ENCODE results near the gene PRR9.

Gene PRR9

DNA sequence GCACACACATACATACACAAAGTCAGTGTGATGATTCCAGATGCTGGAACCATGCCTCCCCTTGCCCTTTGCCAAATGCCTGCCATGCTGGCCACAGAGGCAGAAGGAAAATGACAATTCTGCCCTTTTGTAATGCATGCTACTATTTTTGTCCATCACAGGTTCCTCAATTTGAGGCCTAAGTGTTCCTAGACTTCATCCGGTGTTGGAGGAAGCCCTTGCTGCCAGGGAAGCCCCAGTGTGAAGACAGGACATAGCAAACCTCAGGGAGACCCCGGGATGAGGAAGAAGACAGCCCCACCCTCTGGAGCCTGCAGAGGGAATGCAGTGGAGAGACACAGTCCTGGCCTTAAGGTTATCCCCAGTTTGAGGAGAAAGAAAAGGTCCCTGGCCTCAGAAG lies 14.4 kb downstream of the PRR9 start:
- no peaks in the 10 kb centered on the region for H3K36me3 ChIP-seq (ENCODE audit: insufficient read depth, low read length)
- no peak overlapping the region for H3K27ac ChIP-seq (ENCODE audit: low read depth, low read length)
- no peaks in the 10 kb centered on the region for H3K27me3 ChIP-seq (ENCODE audit: control insufficient read depth in 1 of 2, insufficient read depth in 2 of 2, low read length in 2 of 2)
- H3K4me3 ChIP-seq (ENCODE audit: low read depth in 1 of 2, low read length in 2 of 2): no peak overlapping the region
- no peaks in the 10 kb centered on the region for H3K9me3 ChIP-seq (ENCODE audit: low read length)
- H3K9ac ChIP-seq (ENCODE audit: low read length): no peak overlapping the region
- H3K4me1 ChIP-seq (ENCODE audit: insufficient read depth, low read length): no peaks in the 10 kb centered on the region

- no peaks in the 10 kb centered on the region for H3K27me3 ChIP-seq (ENCODE audit: control insufficient read depth in 1 of 2, insufficient read depth in 2 of 2, low read length in 2 of 2)
- H3K27ac ChIP-seq (ENCODE audit: low read depth, low read length): no peak overlapping the region
- no peak overlapping the region for H3K4me3 ChIP-seq (ENCODE audit: low read depth in 1 of 2, low read length in 2 of 2)
- no peaks in the 10 kb centered on the region for H3K9me3 ChIP-seq (ENCODE audit: low read length)
- no peaks in the 10 kb centered on the region for H3K4me1 ChIP-seq (ENCODE audit: insufficient read depth, low read length)
- no peak overlapping the region for H3K9ac ChIP-seq (ENCODE audit: low read length)
- H3K36me3 ChIP-seq (ENCODE audit: insufficient read depth, low read length): no peaks in the 10 kb centered on the region
Observed at GRCh38 chr1:153232553-153232952, 15.2 kb downstream of the PRR9 start.

- Histone ChIP-seq H3K4me3 (ENCODE audit: low read depth in 1 of 2, low read length in 2 of 2) (no peak overlapping the region), H3K27ac (ENCODE audit: low read depth, low read length) (no peak overlapping the region)
Observed at GRCh38 chr1:153233448-153233847, 16.1 kb downstream of the PRR9 start.

GRCh38 chr1:153238527-153238926 lies 21.1 kb downstream of the PRR9 start:
- H3K36me3 ChIP-seq (ENCODE audit: insufficient read depth, low read length): no peaks in the 10 kb centered on the region
- H3K4me3 ChIP-seq (ENCODE audit: low read depth in 1 of 2, low read length in 2 of 2): no peak overlapping the region
- H3K27ac ChIP-seq (ENCODE audit: low read depth, low read length): no peak overlapping the region
- no peak overlapping the region for H3K9ac ChIP-seq (ENCODE audit: low read length)
- no peaks in the 10 kb centered on the region for H3K27me3 ChIP-seq (ENCODE audit: control insufficient read depth in 1 of 2, insufficient read depth in 2 of 2, low read length in 2 of 2)
- H3K9me3 ChIP-seq (ENCODE audit: low read length): no peaks in the 10 kb centered on the region
- H3K4me1 ChIP-seq (ENCODE audit: insufficient read depth, low read length): no peaks in the 10 kb centered on the region

More at GRCh38 chr1:153233448-153233847, 16.1 kb downstream of the PRR9 start:
- H3K4me1 ChIP-seq (ENCODE audit: insufficient read depth, low read length): no peaks in the 10 kb centered on the region
- no peaks in the 10 kb centered on the region for H3K36me3 ChIP-seq (ENCODE audit: insufficient read depth, low read length)
- H3K9me3 ChIP-seq (ENCODE audit: low read length): no peaks in the 10 kb centered on the region
- H3K9ac ChIP-seq (ENCODE audit: low read length): no peak overlapping the region
- no peaks in the 10 kb centered on the region for H3K27me3 ChIP-seq (ENCODE audit: control insufficient read depth in 1 of 2, insufficient read depth in 2 of 2, low read length in 2 of 2)

DNA sequence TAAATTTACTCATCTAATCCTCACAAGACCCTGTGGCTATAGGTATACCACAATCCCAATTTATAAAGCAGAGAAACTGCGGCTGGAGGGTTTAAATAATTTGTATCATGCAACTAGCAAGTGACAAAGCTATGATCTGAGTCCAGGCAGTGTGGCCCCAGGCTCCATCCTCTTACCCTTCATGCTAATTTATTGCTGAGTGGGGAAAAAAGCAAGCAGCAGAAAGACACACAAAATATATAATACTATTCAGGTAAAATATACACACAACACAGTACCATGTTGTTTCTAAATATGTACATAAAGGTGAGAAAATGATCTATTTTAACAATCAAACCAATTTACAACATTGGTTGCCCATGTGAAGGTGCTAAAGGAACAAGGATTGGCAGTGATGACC lies 24.8 kb downstream of the PRR9 start:
- no peak overlapping the region for H3K9ac ChIP-seq (ENCODE audit: low read length)
- no peaks in the 10 kb centered on the region for H3K9me3 ChIP-seq (ENCODE audit: low read length)
- no peaks in the 10 kb centered on the region for H3K27me3 ChIP-seq (ENCODE audit: control insufficient read depth in 1 of 2, insufficient read depth in 2 of 2, low read length in 2 of 2)
- H3K36me3 ChIP-seq (ENCODE audit: insufficient read depth, low read length): no peaks in the 10 kb centered on the region
- no peaks in the 10 kb centered on the region for H3K4me1 ChIP-seq (ENCODE audit: insufficient read depth, low read length)
- H3K27ac ChIP-seq (ENCODE audit: low read depth, low read length): no peak overlapping the region
- H3K4me3 ChIP-seq (ENCODE audit: low read depth in 1 of 2, low read length in 2 of 2): no peak overlapping the region

GRCh38 chr1:153245466-153245865 lies 28.1 kb downstream of the PRR9 start:
- Histone ChIP-seq H3K36me3 (ENCODE audit: insufficient read depth, low read length) (no peaks in the 10 kb centered on the region), H3K4me1 (ENCODE audit: insufficient read depth, low read length) (no peaks in the 10 kb centered on the region)

DNA sequence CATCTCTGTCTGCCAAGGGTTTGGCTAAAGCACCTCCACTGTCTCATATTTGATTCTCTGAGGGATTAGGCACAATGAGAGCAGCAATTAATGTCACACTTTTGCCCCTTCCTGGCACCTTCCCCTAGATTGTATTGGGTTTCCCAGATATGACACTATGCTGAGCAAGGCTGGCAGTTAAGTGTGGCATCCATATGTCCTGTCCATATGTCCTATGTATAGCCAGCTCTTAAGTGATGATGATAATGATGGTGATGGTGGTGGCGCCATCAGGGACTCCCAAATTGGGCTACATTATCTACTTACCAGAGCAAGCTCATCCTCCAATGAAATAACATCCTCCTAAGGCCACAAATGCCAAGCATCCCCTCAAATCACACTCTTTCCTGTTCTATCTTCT lies 28.6 kb downstream of the PRR9 start:
- no peaks in the 10 kb centered on the region for H3K27me3 ChIP-seq (ENCODE audit: control insufficient read depth in 1 of 2, insufficient read depth in 2 of 2, low read length in 2 of 2)
- no peaks in the 10 kb centered on the region for H3K4me1 ChIP-seq (ENCODE audit: insufficient read depth, low read length)
- H3K9me3 ChIP-seq (ENCODE audit: low read length): no peaks in the 10 kb centered on the region
- H3K9ac ChIP-seq (ENCODE audit: low read length): no peak overlapping the region
- H3K27ac ChIP-seq (ENCODE audit: low read depth, low read length): no peak overlapping the region
- no peak overlapping the region for H3K4me3 ChIP-seq (ENCODE audit: low read depth in 1 of 2, low read length in 2 of 2)
- no peaks in the 10 kb centered on the region for H3K36me3 ChIP-seq (ENCODE audit: insufficient read depth, low read length)

More at GRCh38 chr1:153245466-153245865, 28.1 kb downstream of the PRR9 start:
- H3K4me3 ChIP-seq (ENCODE audit: low read depth in 1 of 2, low read length in 2 of 2): no peak overlapping the region
- no peak overlapping the region for H3K27ac ChIP-seq (ENCODE audit: low read depth, low read length)
- H3K27me3 ChIP-seq (ENCODE audit: control insufficient read depth in 1 of 2, insufficient read depth in 2 of 2, low read length in 2 of 2): no peaks in the 10 kb centered on the region
- H3K9me3 ChIP-seq (ENCODE audit: low read length): no peaks in the 10 kb centered on the region
- no peak overlapping the region for H3K9ac ChIP-seq (ENCODE audit: low read length)

GRCh38 chr1:153246825-153247224 lies 29.4 kb downstream of the PRR9 start:
- Histone ChIP-seq H3K9ac (ENCODE audit: low read length) (no peak overlapping the region), H3K27me3 (ENCODE audit: control insufficient read depth in 1 of 2, insufficient read depth in 2 of 2, low read length in 2 of 2) (no peaks in the 10 kb centered on the region), H3K4me1 (ENCODE audit: insufficient read depth, low read length) (no peaks in the 10 kb centered on the region), H3K36me3 (ENCODE audit: insufficient read depth, low read length) (no peaks in the 10 kb centered on the region), H3K9me3 (ENCODE audit: low read length) (no peaks in the 10 kb centered on the region), H3K27ac (ENCODE audit: low read depth, low read length) (no peak overlapping the region), H3K4me3 (ENCODE audit: low read depth in 1 of 2, low read length in 2 of 2) (no peak overlapping the region)

GRCh38 chr1:153248176-153248879 lies 30.9 kb downstream of the PRR9 start:
- Histone ChIP-seq H3K4me1 (ENCODE audit: insufficient read depth, low read length) (no peaks in the 10 kb centered on the region), H3K36me3 (ENCODE audit: insufficient read depth, low read length) (no peaks in the 10 kb centered on the region), H3K27me3 (ENCODE audit: control insufficient read depth in 1 of 2, insufficient read depth in 2 of 2, low read length in 2 of 2) (no peaks in the 10 kb centered on the region)

GRCh38 chr1:153250166-153250565 lies 32.8 kb downstream of the PRR9 start:
- Histone ChIP-seq H3K4me3 (ENCODE audit: low read depth in 1 of 2, low read length in 2 of 2) (no peak overlapping the region), H3K9me3 (ENCODE audit: low read length) (no peaks in the 10 kb centered on the region), H3K36me3 (ENCODE audit: insufficient read depth, low read length) (no peaks in the 10 kb centered on the region), H3K4me1 (ENCODE audit: insufficient read depth, low read length) (no peaks in the 10 kb centered on the region), H3K27me3 (ENCODE audit: control insufficient read depth in 1 of 2, insufficient read depth in 2 of 2, low read length in 2 of 2) (no peaks in the 10 kb centered on the region), H3K27ac (ENCODE audit: low read depth, low read length) (no peak overlapping the region), H3K9ac (ENCODE audit: low read length) (no peak overlapping the region)

More at GRCh38 chr1:153248176-153248879, 30.9 kb downstream of the PRR9 start:
- Histone ChIP-seq H3K27ac (ENCODE audit: low read depth, low read length) (no peak overlapping the region), H3K4me3 (ENCODE audit: low read depth in 1 of 2, low read length in 2 of 2) (no peak overlapping the region), H3K9me3 (ENCODE audit: low read length) (no peaks in the 10 kb centered on the region), H3K9ac (ENCODE audit: low read length) (no peak overlapping the region)

DNA sequence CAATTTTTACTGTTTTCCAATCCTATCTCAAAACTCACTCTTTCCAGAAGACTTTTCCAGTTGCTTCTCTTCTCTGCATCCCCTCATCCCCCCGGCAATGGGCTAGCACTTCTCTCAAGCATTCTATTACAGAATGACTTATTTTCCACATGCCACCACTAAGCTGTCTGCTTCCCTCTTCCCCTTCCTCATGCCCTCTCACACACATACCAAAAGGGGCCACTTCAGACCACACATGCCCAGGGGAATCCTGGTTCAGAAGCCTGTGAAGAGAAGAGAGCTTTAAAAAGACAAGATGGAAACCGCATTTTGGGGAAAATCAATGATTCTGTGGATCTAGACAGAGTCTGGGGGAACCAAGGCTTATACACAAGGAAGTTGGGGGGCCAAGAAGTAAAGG lies 33.7 kb downstream of the PRR9 start:
- H3K27me3 ChIP-seq (ENCODE audit: control insufficient read depth in 1 of 2, insufficient read depth in 2 of 2, low read length in 2 of 2): no peaks in the 10 kb centered on the region
- no peaks in the 10 kb centered on the region for H3K9me3 ChIP-seq (ENCODE audit: low read length)
- H3K4me3 ChIP-seq (ENCODE audit: low read depth in 1 of 2, low read length in 2 of 2): no peak overlapping the region
- no peaks in the 10 kb centered on the region for H3K4me1 ChIP-seq (ENCODE audit: insufficient read depth, low read length)
- H3K36me3 ChIP-seq (ENCODE audit: insufficient read depth, low read length): no peaks in the 10 kb centered on the region
- H3K27ac ChIP-seq (ENCODE audit: low read depth, low read length): no peak overlapping the region
- H3K9ac ChIP-seq (ENCODE audit: low read length): no peak overlapping the region

DNA sequence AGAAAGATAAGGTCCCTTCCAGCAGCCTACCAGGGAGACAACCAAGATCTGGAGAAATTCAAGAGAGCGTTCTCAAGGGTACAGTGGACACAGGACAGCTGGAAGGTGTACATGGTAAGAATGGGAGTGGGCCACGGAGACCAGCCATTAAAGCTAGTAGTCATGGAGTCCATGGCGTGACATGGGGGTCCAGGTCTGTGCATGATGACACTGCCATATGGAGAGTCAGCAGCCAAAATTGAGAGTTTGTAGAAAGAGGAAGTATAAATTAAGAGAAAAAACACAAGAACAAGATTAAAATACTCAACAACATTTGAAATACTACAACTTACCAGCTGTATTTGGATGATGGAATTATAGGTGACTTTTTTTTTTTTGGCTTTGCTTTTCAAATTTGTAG lies 34.2 kb downstream of the PRR9 start:
- Histone ChIP-seq H3K4me1 (ENCODE audit: insufficient read depth, low read length) (no peaks in the 10 kb centered on the region), H3K27me3 (ENCODE audit: control insufficient read depth in 1 of 2, insufficient read depth in 2 of 2, low read length in 2 of 2) (no peaks in the 10 kb centered on the region), H3K27ac (ENCODE audit: low read depth, low read length) (no peak overlapping the region), H3K4me3 (ENCODE audit: low read depth in 1 of 2, low read length in 2 of 2) (no peak overlapping the region), H3K9ac (ENCODE audit: low read length) (no peak overlapping the region), H3K9me3 (ENCODE audit: low read length) (no peaks in the 10 kb centered on the region), H3K36me3 (ENCODE audit: insufficient read depth, low read length) (no peaks in the 10 kb centered on the region)
